ENCODE measurements around the gene NNMT.

- TF ChIP-seq, protein P1, sequence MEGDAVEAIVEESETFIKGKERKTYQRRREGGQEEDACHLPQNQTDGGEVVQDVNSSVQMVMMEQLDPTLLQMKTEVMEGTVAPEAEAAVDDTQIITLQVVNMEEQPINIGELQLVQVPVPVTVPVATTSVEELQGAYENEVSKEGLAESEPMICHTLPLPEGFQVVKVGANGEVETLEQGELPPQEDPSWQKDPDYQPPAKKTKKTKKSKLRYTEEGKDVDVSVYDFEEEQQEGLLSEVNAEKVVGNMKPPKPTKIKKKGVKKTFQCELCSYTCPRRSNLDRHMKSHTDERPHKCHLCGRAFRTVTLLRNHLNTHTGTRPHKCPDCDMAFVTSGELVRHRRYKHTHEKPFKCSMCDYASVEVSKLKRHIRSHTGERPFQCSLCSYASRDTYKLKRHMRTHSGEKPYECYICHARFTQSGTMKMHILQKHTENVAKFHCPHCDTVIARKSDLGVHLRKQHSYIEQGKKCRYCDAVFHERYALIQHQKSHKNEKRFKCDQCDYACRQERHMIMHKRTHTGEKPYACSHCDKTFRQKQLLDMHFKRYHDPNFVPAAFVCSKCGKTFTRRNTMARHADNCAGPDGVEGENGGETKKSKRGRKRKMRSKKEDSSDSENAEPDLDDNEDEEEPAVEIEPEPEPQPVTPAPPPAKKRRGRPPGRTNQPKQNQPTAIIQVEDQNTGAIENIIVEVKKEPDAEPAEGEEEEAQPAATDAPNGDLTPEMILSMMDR (IDR thresholded peaks at IDR 0.05; ENCODE audit: low read depth, low read length, poor library complexity, severe bottlenecking): no peak
- no peak for TF ChIP-seq EZH2phosphoT487 (IDR thresholded peaks at IDR 0.05; ENCODE audit: borderline replicate concordance, low read length)
Measured at GRCh38 chr11:114261791-114262190, 34.4 kb upstream of the NNMT start.
